HCEC 1CT (cell line): ENCODE data around the gene GALNS.
"Not testable (repeated sequence)": the region's sequence is repeated elsewhere in the genome, so short reads cannot be mapped to it uniquely, and the experiment has no call there.

Experiments used
- DNase-seq: peaks from one replicate; pipeline ENCODE4 v3.0.0-alpha.2; 2017

Gene GALNS

GRCh38 chr16:88834670-88835069 lies 22.1 kb downstream of the GALNS start:
- DNase-seq: no peak

GRCh38 chr16:88833086-88833485 lies 23.7 kb downstream of the GALNS start:
- DNase-seq: no peak

GRCh38 chr16:88831838-88832237 lies 24.9 kb downstream of the GALNS start:
- DNase-seq: no peak

DNA sequence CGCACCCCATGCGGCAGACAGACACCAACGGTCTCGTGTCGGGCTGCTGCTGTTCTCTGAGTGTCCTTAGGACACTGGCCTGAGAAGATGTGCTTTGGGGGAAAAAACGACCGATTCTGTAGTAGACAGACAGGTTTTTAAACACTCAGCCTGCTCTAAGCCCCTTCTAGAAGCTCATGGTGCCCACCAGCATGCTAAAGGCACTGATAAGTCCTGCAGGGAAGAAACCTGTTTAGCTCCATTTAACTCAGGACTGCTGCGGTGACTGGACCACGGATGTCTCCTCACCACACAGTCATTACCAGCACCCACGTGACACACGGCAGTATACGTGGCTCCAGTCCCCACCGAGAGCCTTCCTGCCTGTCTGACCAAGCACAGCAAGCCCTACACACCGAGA lies 26.0 kb downstream of the GALNS start:
- no peak for DNase-seq

DNA sequence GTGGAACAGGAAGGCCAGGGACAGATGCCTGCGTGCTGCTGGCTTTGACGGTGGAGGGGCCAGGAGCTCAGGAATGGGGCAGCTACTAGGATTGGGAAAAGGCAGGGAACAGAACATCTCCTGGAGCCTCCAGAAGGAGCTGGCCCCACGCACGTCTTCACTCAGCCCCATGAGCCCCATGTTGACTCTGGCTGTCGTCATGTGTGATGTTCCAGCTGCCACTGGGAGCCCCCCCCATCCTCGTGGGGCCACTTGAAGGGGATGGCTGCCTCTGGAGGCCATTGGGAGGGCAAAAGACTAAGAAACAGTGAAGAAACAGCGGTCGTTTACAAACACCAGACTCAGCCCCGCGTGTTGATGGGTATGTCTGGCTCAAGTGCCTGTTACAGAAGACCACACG lies 26.5 kb downstream of the GALNS start:
- no peak for DNase-seq

DNA sequence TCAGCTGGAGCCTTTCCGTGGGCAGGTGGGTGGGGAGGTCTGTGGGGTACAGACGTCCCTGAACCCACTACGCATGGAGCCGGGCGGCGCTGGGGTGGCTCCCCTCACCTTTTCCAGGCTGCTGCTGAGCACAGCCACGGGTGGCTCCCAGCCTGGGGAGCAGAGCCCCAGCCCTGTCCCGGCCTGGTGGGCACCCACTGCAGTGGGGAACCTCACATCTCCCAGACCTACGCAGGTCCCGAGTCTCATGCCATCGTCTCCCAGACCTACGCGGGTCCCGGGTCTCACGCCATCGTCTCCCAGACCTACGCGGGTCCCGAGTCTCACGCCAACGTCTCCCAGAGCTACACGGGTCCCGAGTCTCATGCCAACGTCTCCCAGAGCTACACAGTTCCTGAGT lies 28.0 kb downstream of the GALNS start:
- DNase-seq: no peak

GRCh38 chr16:88827727-88828126 lies 29.0 kb downstream of the GALNS start:
- no peak for DNase-seq

DNA sequence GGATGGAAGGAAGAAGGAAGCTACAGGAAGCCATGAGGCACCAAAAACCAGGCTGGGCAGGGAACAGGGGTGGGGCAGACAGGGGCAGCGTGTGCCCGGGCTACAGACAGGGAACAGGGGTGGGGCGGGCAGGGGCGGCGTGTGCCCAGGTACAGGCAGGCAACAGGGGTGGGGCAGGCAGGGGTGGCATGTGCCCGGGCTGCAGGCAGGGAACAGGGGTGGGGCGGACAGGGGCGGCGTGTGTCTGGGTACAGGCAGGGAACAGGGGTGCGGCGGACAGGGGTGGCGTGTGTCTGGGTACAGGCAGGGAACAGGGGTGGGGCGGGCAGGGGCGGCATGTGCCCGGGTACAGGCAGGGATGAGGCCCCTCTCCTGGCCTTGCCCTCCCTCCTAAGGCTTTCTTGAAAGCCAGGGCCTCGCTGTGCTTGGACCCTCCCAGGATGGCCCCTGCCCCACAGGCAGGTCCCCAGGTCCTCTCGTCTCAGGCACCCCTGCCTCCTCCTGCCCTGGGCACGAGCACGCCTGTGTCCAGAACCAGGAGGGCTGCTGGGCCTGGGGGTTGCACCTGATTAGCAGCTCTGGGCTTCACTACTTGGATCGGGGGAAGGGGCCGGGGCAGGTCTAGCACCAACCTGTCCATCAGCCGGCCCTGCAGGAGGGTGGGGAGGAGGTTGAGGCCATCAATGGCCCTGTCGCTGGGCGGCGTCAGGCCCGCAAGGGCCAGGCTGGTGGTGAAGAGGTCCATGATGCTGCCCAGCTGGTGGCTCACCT lies 30.5 kb downstream of the GALNS start:
- DNase-seq: no peak

GRCh38 chr16:88825146-88825545 lies 31.6 kb downstream of the GALNS start:
- no peak for DNase-seq

GRCh38 chr16:88824256-88825077 lies 32.3 kb downstream of the GALNS start:
- DNase-seq: no peak

- not testable (repeated sequence) for DNase-seq
Observed at GRCh38 chr16:88823646-88824045, 33.1 kb downstream of the GALNS start.

GRCh38 chr16:88822281-88823040 lies 34.3 kb downstream of the GALNS start:
- no peak for DNase-seq

DNA sequence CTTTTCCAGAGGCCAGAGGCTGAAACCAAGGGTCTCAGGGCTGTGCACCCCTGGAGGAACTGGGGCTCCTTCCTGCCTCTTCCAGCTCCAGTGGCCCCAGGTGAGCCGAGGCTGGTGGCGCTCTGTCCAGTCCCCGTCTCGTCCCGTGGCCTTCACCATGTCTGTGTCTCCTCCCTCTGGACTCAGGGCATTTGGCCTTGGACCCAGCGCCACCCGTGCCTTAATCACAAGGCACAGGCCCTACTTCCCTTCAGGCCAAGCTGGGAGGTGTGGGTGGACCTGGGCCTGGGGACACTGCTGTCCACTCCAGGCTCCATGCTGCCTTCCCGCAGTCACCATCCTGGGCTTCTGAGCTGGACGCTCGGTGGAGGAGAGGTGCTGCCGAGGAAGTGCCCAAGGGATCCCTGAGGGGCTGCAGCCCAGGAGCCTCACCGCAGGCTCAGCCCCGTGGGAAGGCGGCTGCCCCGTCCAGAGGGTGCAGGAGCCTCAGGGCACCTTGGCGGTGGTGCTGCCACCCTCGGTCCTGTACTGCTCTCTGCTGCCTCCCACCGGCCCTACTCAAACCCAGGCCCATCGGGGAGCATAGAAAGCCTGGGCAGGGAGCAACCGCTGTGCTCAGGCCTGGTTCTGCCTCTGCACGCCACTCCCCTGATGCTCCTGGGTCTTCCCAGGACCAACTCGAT lies 35.4 kb downstream of the GALNS start:
- no peak for DNase-seq

DNA sequence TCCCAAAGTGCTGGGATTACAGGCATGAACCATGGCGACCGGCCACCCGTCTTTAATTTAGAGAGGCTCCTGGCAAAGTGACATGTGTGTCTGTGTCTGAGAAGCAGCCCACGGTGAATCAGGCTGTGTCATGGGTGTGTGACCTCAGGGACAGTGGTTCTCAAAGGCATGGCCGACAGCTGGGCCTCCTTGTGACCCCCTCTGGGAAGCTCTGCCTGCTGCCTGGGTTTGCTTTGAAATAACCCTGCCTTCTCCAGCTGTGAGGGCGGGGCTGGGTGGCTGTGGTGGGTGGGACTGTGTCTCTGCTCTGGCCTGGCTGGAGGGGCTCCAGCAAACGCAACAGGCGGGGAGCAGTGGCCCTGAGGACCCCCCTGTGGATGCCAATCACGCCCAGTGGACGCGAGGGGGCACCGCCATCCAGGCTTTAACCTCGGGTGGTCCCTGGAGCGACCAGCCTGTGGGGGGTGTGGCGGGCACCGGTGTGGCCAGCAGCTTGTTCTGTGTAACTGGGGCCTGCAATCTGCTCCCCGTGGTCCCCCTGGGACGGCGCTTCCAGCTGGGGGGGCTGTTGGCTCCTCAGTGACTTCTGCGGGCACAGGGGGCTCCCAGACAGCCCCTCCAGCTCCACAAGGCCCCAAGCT lies 36.2 kb downstream of the GALNS start:
- DNase-seq: no peak

DNA sequence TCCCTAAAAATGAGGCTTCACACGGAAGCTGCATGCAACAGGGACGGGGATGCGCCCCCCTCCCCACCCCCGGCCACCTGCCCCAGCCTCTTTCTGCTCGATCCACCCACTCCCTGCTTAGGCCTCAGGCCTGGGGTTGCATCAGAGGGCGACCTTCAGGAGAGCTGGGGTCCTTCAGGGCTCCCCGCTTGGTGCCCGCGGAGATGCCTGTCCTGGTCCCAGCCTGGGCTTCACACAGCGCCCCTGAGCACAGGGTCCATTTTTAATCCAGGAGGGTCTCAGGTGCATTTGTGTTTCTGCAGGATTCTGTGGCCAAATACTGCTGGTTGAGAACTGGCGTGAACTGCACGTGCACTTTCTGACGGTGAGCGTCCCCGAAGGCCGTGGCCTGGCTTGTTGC lies 37.6 kb downstream of the GALNS start:
- no peak for DNase-seq

DNA sequence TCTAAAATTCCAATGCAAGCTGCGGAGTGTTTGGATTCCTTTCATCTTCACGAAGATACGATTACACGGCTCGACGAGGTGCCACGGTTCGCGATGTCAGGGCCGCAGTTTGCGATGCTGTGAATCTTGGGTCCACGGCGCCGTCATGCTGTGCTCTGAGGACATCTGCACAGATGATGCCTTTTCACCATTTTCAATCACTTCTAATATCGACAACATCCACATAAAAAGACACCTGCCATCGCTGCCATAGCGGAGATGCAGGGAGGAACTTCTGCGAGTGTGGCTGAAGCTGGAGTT lies 38.2 kb downstream of the GALNS start:
- no peak for DNase-seq

GRCh38 chr16:88817785-88818574 lies 38.8 kb downstream of the GALNS start:
- no peak for DNase-seq

- DNase-seq: no peak
Observed at GRCh38 chr16:88816736-88817535, 39.8 kb downstream of the GALNS start.

DNA sequence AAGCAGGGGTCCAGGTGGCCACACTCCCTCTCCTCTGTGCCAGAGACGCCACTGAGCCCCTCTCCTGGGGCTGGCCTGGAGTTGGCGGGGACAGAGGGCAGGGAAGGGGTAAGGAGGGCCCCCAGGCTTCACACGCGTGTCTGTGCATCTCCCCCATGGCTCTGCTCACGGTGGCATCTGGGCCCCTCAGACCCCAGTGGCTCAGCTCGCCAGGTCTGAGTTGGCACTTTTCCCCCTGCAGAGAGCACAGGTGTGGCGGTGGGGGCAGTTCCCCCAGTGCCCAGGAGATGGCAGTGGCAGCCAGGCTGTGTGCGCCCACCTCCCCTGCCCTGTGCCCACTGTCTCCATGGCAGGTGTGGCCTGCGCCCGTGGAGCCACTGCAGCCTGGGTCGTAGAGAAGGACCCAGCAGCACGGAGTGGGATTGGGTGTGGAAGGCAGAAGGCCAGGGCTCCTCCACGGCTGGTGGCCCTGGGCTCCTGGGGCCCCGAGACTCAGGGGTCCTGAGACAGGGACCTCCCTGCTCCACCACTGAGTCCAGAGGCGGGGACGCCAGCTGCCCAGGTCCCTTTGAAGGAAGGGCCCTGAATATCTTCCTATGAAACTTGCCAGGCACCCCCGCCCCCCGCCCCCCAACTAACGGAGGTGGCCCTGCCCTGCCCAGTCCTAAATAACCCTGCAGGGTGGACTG lies 40.7 kb downstream of the GALNS start:
- DNase-seq: no peak

- DNase-seq: no peak
Observed at GRCh38 chr16:88815227-88815626, 41.5 kb downstream of the GALNS start.
